GM12878 (cell line): Measurements from ENCODE around the gene PIRT. TPM values are rescaled to one million over a fixed set of nuclear protein-coding genes. Genes with fewer than 3 reads are reported as not detected.

Experiments
- ATAC-seq: fragments of 200-7000 bp; cut with Tn5 transposase; 3 replicates; pipeline ENCODE4 v1.9.1; 2020; ENCODE audit warnings: mild to moderate bottlenecking, moderate library complexity
- BruUV-seq: library from RNA; stranded (reverse); fragments of 400-500 nt; replicated peaks from 2 replicates; lab custom pipeline; 2021; lab: Mats Ljungman, UMichigan
- CTCF ChIA-PET: fragments of 300-600 bp; sonication (Branson Sonifier 250); formaldehyde crosslinking; extraction: SDS; loops from one replicate; lab custom pipeline; 2021; ENCODE audit warnings: inconsistent platforms; lab: Yijun Ruan, JAX
- POLR2A ChIA-PET: fragments of 350-600 bp; formaldehyde crosslinking; extraction: SDS; loops from one replicate; lab custom pipeline; 2021; ENCODE audit warnings: inconsistent platforms; lab: Charles Lee
- RAD21 ChIA-PET: fragments of 300-600 bp; sonication (Branson Sonifier 250); formaldehyde crosslinking; loops from one replicate; lab custom pipeline; 2023; ENCODE audit warnings: antibody characterized with exemption; ENCODE audit not compliant: unreplicated experiment; lab: Charles Lee
- SMC1A ChIA-PET: fragments of 300-600 bp; sonication (Branson Sonifier 250); formaldehyde crosslinking; loops from one replicate; lab custom pipeline; 2023; ENCODE audit not compliant: unreplicated experiment, uncharacterized antibody; lab: Charles Lee
- DNase-seq: peaks from one replicate; pipeline ENCODE4 v3.0.0-alpha.2; 2011; ENCODE audit warnings: low read depth, low spot score
- FAIRE-seq: peaks from 3 replicates; lab custom pipeline; 2011; peaks lifted over from hg19 to GRCh38; lab: Jason Lieb, UNC
- H2AFZ ChIP-seq: 2 replicates; pipeline ENCODE4 v1.6.0; 2011; ENCODE audit warnings: low read depth, low read length, control low read depth; ENCODE audit not compliant: control insufficient read depth
- H3K27ac ChIP-seq: 2 replicates; pipeline ENCODE4 v1.5.1; 2011; ENCODE audit warnings: control low read depth; ENCODE audit not compliant: control insufficient read depth, insufficient read depth
- H3K27me3 ChIP-seq, 2 experiments: replicated peaks in 1 of 2; 2 replicates each; pipeline versions ENCODE4 v1.6.0 to v1.6.1; 2011; ENCODE audit warnings: low read length in 1 of 2; ENCODE audit not compliant: control insufficient read depth in 2 of 2, insufficient read depth in 2 of 2
- H3K36me3 ChIP-seq, 2 experiments: 2 replicates each; pipeline ENCODE4 v1.5.1; 2011; ENCODE audit warnings: low read length in 1 of 2; ENCODE audit not compliant: control insufficient read depth in 2 of 2, insufficient read depth in 2 of 2
- H3K4me1 ChIP-seq: 2 replicates; pipeline ENCODE4 v1.6.1; 2011; ENCODE audit warnings: mild to moderate bottlenecking, low read length, moderate library complexity, mixed read lengths; ENCODE audit not compliant: control insufficient read depth, insufficient read depth
- H3K4me2 ChIP-seq: 2 replicates; pipeline ENCODE4 v1.6.0; 2011; ENCODE audit warnings: control low read depth; ENCODE audit not compliant: control insufficient read depth, insufficient read depth
- H3K4me3 ChIP-seq: fragments of 200-600 bp; sonication (generic); 2 replicates; pipeline ENCODE4 v1.5.1; 2016
- H3K79me2 ChIP-seq: 2 replicates; pipeline ENCODE4 v1.6.0; 2011; ENCODE audit warnings: low read length; ENCODE audit not compliant: control insufficient read depth, insufficient read depth
- H3K9ac ChIP-seq: 2 replicates; pipeline ENCODE4 v1.8.0; 2011; ENCODE audit warnings: low read length, control low read depth, mixed read lengths; ENCODE audit not compliant: control insufficient read depth, insufficient read depth
- H3K9me3 ChIP-seq: replicated peaks from 3 replicates; pipeline ENCODE4 v1.5.1; 2011; ENCODE audit warnings: mild to moderate bottlenecking, low read length; ENCODE audit not compliant: control insufficient read depth, insufficient read depth
- H4K20me1 ChIP-seq: 2 replicates; pipeline ENCODE4 v1.6.0; 2011; ENCODE audit not compliant: control insufficient read depth, insufficient read depth
- CREM ChIP-seq: IDR thresholded peaks from 2 replicates; pipeline ENCODE4 v1.6.1; 2014; ENCODE audit warnings: antibody characterized with exemption, low read depth
- FOS ChIP-seq: IDR thresholded peaks from 3 replicates; pipeline ENCODE4 v1.6.1; 2011; ENCODE audit warnings: borderline replicate concordance; ENCODE audit not compliant: insufficient read length; ENCODE audit errors: extremely low read depth
- NFIC ChIP-seq: IDR thresholded peaks from 2 replicates; pipeline ENCODE4 v1.6.1; 2012; ENCODE audit warnings: low read depth, mild to moderate bottlenecking, inconsistent platforms, low read length, moderate library complexity
- PBX3 ChIP-seq: IDR thresholded peaks from 2 replicates; pipeline ENCODE4 v1.6.1; 2011; ENCODE audit warnings: mild to moderate bottlenecking, low read depth, low read length, moderate library complexity; ENCODE audit not compliant: insufficient replicate concordance
- TCF12 ChIP-seq: IDR thresholded peaks from 2 replicates; pipeline ENCODE4 v1.6.1; 2011; ENCODE audit warnings: low read depth, mild to moderate bottlenecking, low read length
- ZBTB33 ChIP-seq: fragments of 450-650 bp; IDR thresholded peaks from 2 replicates; pipeline ENCODE4 v1.6.1; 2017; ENCODE audit warnings: mild to moderate bottlenecking
- WGBS: methylation state at CpG from one replicate; pipeline ENCODE4 v1.1.6; 2016; ENCODE audit warnings: low lambda C conversion rate; ENCODE audit not compliant: insufficient replicate concordance, insufficient coverage; ENCODE audit errors: missing lambda C conversion rate; 5-methylcytosine and 5-hydroxymethylcytosine counted together
- in situ Hi-C: fragments of 300-500 bp; cut with MboI; formaldehyde crosslinking; loops from 9 replicates; pipeline ENCODE4 v1.14.3; 2018; ENCODE audit warnings: mixed read lengths
- intact Hi-C: fragments of 100-400 bp; cut with micrococcal nuclease; formaldehyde crosslinking; loops from one replicate; pipeline ENCODE4 v1.14.2; 2022; ENCODE audit not compliant: unreplicated experiment
- polyA plus RNA-seq, 11 experiments: library from polyadenylated mRNA; depleted of rRNA in 4 of 11; unstranded in 6 of 11; stranded (reverse) in 5 of 11; fragments of >200 nt; fragmentation: Nextera tagmentation in 4 of 11; fragmentation: Illumina TruSeq in 1 of 11; extraction: Ambion mirVana in 4 of 11; extraction: Trizol in 1 of 11; gene quantifications; 1 replicate in 1 of 11; 2 replicates in 10 of 11; pipeline versions ENCODE4 v1.2.1 to v1.2.3, GENCODE V29; 2011 to 2016; ENCODE audit warnings: inconsistent platforms in 2 of 11, missing spikeins in 2 of 11, low read depth in 1 of 11
- total RNA-seq, 4 experiments: library from RNA; depleted of rRNA in 3 of 4; stranded (reverse); fragments of >200 nt in 3 of 4; fragmentation: Illumina TruSeq in 1 of 4; extraction: Trizol in 1 of 4; gene quantifications; 2 replicates each; pipeline versions ENCODE4 v1.2.1 to v1.2.3, GENCODE V29; 2013 to 2021

The PIRT gene
- total and polyA plus RNA-seq, 10 of the 15 experiments (the other 5 are each of a cell fraction or from before 2014, with no cell fraction given), result not detected

- Histone ChIP-seq H3K79me2 (no peaks in the 10 kb centered on the region), H3K4me2 (no peak overlapping the region), H4K20me1 (no peaks in the 10 kb centered on the region), H2AFZ (no peak overlapping the region), H3K27ac (no peak overlapping the region), H3K27me3 (peaks cover 0 to 2% of the 10 kb centered on the region in 2 experiments; a peak in 1 of 4 replicates), H3K4me3 (no peak overlapping the region), H3K9me3 (no peaks in the 10 kb centered on the region), H3K4me1 (no peaks in the 10 kb centered on the region), H3K36me3 (no peaks in the 10 kb centered on the region), H3K9ac (no peak overlapping the region)
- SMC1A ChIA-PET, result no interaction called here
- FAIRE-seq (no peak), DNase-seq (no peak), ATAC-seq (no peak)
- RAD21 ChIA-PET, result no interaction called here
- no TSS peak for BruUV-seq
- intact Hi-C loops, result no loop called here
- TF ChIP-seq FOS, result no peak
- no peak for TF ChIP-seq CREM
- POLR2A ChIA-PET, result no interaction called here
- in situ Hi-C loops, result no loop called here
- CTCF ChIA-PET, result interaction anchor here (1.6 kb wide), 1 partner anchor 193 kb away, joined by 3 read pairs; no protein-coding TSS in a partner anchor
- WGBS, result 59% methylated on average over 4 of the region's 4 CpGs
These were observed 28.3 kb downstream of the PIRT start for GRCh38 chr17:10809605-10810004.

- Histone ChIP-seq H3K4me2 (no peak overlapping the region), H3K27ac (no peak overlapping the region), H3K79me2 (no peaks in the 10 kb centered on the region), H3K9me3 (no peaks in the 10 kb centered on the region), H3K27me3 (peaks cover 0 to 2% of the 10 kb centered on the region in 2 experiments; a peak in 1 of 4 replicates), H3K4me3 (no peak overlapping the region), H2AFZ (no peak overlapping the region), H3K9ac (no peak overlapping the region), H4K20me1 (no peaks in the 10 kb centered on the region), H3K4me1 (no peaks in the 10 kb centered on the region), H3K36me3 (no peaks in the 10 kb centered on the region)
- in situ Hi-C loops (no loop called here), intact Hi-C loops (no loop called here)
- ChIA-PET RAD21 (no interaction called here), POLR2A (no interaction called here), SMC1A (no interaction called here), CTCF (no interaction called here)
- no TSS peak for BruUV-seq
- TF ChIP-seq ZBTB33 (no peak), NFIC (no peak), TCF12 (no peak), PBX3 (no peak)
- ATAC-seq (no peak), FAIRE-seq (no peak), DNase-seq (no peak)
- 52% methylated on average over 7 of the region's 7 CpGs for WGBS
These were observed 30.2 kb downstream of the PIRT start for GRCh38 chr17:10807704-10808128.
